Measurements from ENCODE around the gene RASD2.

The RASD2 gene

GRCh38 chr22:35560366-35560765, 19.7 kb downstream of the RASD2 start:
- no peak for DNase-seq (ENCODE audit: low read depth in 2 of 2)

GRCh38 chr22:35560824-35561223, 20.2 kb downstream of the RASD2 start:
- no peak for DNase-seq (ENCODE audit: low read depth in 2 of 2)

GRCh38 chr22:35561796-35562526, 21.3 kb downstream of the RASD2 start:
- no peak for DNase-seq (ENCODE audit: low read depth in 2 of 2)

GRCh38 chr22:35563211-35563610, 22.6 kb downstream of the RASD2 start:
- DNase-seq (ENCODE audit: low read depth in 2 of 2): no peak

GRCh38 chr22:35564975-35565867, 24.6 kb downstream of the RASD2 start:
- no peak for DNase-seq (ENCODE audit: low read depth in 2 of 2)

- no peak for DNase-seq (ENCODE audit: low read depth in 2 of 2)
Measured at GRCh38 chr22:35567351-35568141, 26.9 kb downstream of the RASD2 start.

GRCh38 chr22:35568751-35569739, 28.4 kb downstream of the RASD2 start:
- DNase-seq (ENCODE audit: low read depth in 2 of 2): no peak

- DNase-seq (ENCODE audit: low read depth in 2 of 2): no peak
Measured at GRCh38 chr22:35569916-35570315, 29.3 kb downstream of the RASD2 start.

- no peak for DNase-seq (ENCODE audit: low read depth in 2 of 2)
Measured at GRCh38 chr22:35570686-35571194, 30.1 kb downstream of the RASD2 start.

- DNase-seq (ENCODE audit: low read depth in 2 of 2): no peak
Measured at GRCh38 chr22:35572556-35572955, 31.9 kb downstream of the RASD2 start.

GRCh38 chr22:35575116-35575748, 34.6 kb downstream of the RASD2 start:
- DNase-seq (ENCODE audit: low read depth in 2 of 2): no peak

GRCh38 chr22:35576671-35577070, 36.0 kb downstream of the RASD2 start:
- DNase-seq (ENCODE audit: low read depth in 2 of 2): no peak

- no peak for DNase-seq (ENCODE audit: low read depth in 2 of 2)
Measured at GRCh38 chr22:35577799-35578659, 37.4 kb downstream of the RASD2 start.

GRCh38 chr22:35578836-35579575, 38.4 kb downstream of the RASD2 start:
- no peak for DNase-seq (ENCODE audit: low read depth in 2 of 2)

GRCh38 chr22:35580351-35581022, 39.9 kb downstream of the RASD2 start:
- no peak for DNase-seq (ENCODE audit: low read depth in 2 of 2)

- DNase-seq (ENCODE audit: low read depth in 2 of 2): no peak
Measured at GRCh38 chr22:35581023-35581413, 40.4 kb downstream of the RASD2 start.

GRCh38 chr22:35582218-35582860, 41.7 kb downstream of the RASD2 start:
- DNase-seq (ENCODE audit: low read depth in 2 of 2): no peak
